H9 (cell line): ENCODE measurements around the gene ROPN1. TPM values are rescaled to one million over a fixed set of nuclear protein-coding genes. Genes with fewer than 3 reads are reported as not detected.

Experiments
- DNase-seq: peaks from one replicate; pipeline ENCODE4 v3.0.0-alpha.2; 2017
- H2AFZ ChIP-seq: one replicate; pipeline ENCODE4 v1.6.1; 2013; ENCODE audit warnings: mild to moderate bottlenecking, low read length, control low read depth, moderate library complexity
- H2AK5ac ChIP-seq: 2 replicates; pipeline ENCODE4 v1.6.1; 2013; ENCODE audit warnings: low read length, control low read depth, mixed read lengths; ENCODE audit not compliant: insufficient read length
- H2BK120ac ChIP-seq: one replicate; pipeline ENCODE4 v1.6.1; 2013; ENCODE audit warnings: low read depth, mild to moderate bottlenecking, low read length, control low read depth, inconsistent platforms; ENCODE audit not compliant: poor library complexity, severe bottlenecking
- H2BK12ac ChIP-seq: 2 replicates; pipeline ENCODE4 v1.6.1; 2013; ENCODE audit warnings: low read length, control low read depth, mixed read lengths, low read depth; ENCODE audit not compliant: insufficient read length
- H2BK15ac ChIP-seq: 2 replicates; pipeline ENCODE4 v1.6.1; 2013; ENCODE audit warnings: low read depth, low read length, control low read depth
- H2BK20ac ChIP-seq: one replicate; pipeline ENCODE4 v1.6.1; 2013; ENCODE audit warnings: low read depth, mild to moderate bottlenecking, low read length, control low read depth, inconsistent platforms; ENCODE audit not compliant: poor library complexity, severe bottlenecking
- H2BK5ac ChIP-seq: 2 replicates; pipeline ENCODE4 v1.6.1; 2013; ENCODE audit warnings: low read length, control low read depth, mixed read lengths; ENCODE audit not compliant: insufficient read length
- H3K14ac ChIP-seq: 2 replicates; pipeline ENCODE4 v1.6.1; 2013; ENCODE audit warnings: low read length, control low read depth; ENCODE audit not compliant: insufficient read depth
- H3K18ac ChIP-seq: 2 replicates; pipeline ENCODE4 v1.6.1; 2013; ENCODE audit warnings: low read depth, mild to moderate bottlenecking, mixed read lengths, low read length, control low read depth; ENCODE audit not compliant: insufficient read length
- H3K23ac ChIP-seq: 2 replicates; pipeline ENCODE4 v1.6.1; 2013; ENCODE audit warnings: low read length, control low read depth, mixed read lengths, low read depth; ENCODE audit not compliant: insufficient read length
- H3K23me2 ChIP-seq: 2 replicates; pipeline ENCODE4 v1.6.1; 2013; ENCODE audit warnings: low read depth, mild to moderate bottlenecking, mixed read lengths, low read length, control low read depth; ENCODE audit not compliant: insufficient read length, poor library complexity, severe bottlenecking
- H3K27ac ChIP-seq: 2 replicates; pipeline ENCODE4 v1.5.1; 2013; ENCODE audit warnings: low read length, control low read depth, mixed read lengths, low read depth; ENCODE audit not compliant: insufficient read length
- H3K27me3 ChIP-seq: 2 replicates; pipeline ENCODE4 v1.6.1; 2013; ENCODE audit warnings: low read length, control low read depth, inconsistent platforms; ENCODE audit not compliant: insufficient read depth
- H3K4ac ChIP-seq: 2 replicates; pipeline ENCODE4 v1.6.1; 2013; ENCODE audit warnings: low read depth, mild to moderate bottlenecking, control low read depth, inconsistent platforms, low read length, moderate library complexity
- H3K4me1 ChIP-seq: 2 replicates; pipeline ENCODE4 v1.6.1; 2013; ENCODE audit warnings: low read length, control low read depth, inconsistent platforms; ENCODE audit not compliant: insufficient read depth
- H3K4me2 ChIP-seq: 2 replicates; pipeline ENCODE4 v1.6.1; 2013; ENCODE audit warnings: low read length, control low read depth, mixed read lengths; ENCODE audit not compliant: insufficient read length, insufficient read depth
- H3K56ac ChIP-seq: 2 replicates; pipeline ENCODE4 v1.6.1; 2013; ENCODE audit warnings: low read depth, mild to moderate bottlenecking, mixed read lengths, low read length, control low read depth; ENCODE audit not compliant: insufficient read length
- H3K79me1 ChIP-seq: 2 replicates; pipeline ENCODE4 v1.6.1; 2013; ENCODE audit warnings: low read depth, mild to moderate bottlenecking, moderate library complexity, low read length, control low read depth, inconsistent platforms; ENCODE audit not compliant: insufficient read depth, poor library complexity, severe bottlenecking
- H3K79me2 ChIP-seq: 2 replicates; pipeline ENCODE4 v1.6.1; 2013; ENCODE audit warnings: low read length, control low read depth, inconsistent platforms; ENCODE audit not compliant: insufficient read depth
- H3K9ac ChIP-seq: 2 replicates; pipeline ENCODE4 v1.6.1; 2013; ENCODE audit warnings: low read length, control low read depth, mixed read lengths; ENCODE audit not compliant: insufficient read length; ENCODE audit errors: extremely low read depth
- H3K9me3 ChIP-seq: one replicate; pipeline ENCODE4 v1.6.1; 2013; ENCODE audit warnings: low read depth, low read length, inconsistent platforms; ENCODE audit not compliant: control insufficient read depth
- H3T11ph ChIP-seq: one replicate; pipeline ENCODE4 v1.6.1; 2013; ENCODE audit warnings: mild to moderate bottlenecking, low read length, control low read depth, inconsistent platforms
- H4K20me1 ChIP-seq: one replicate; pipeline ENCODE4 v1.6.1; 2013; ENCODE audit not compliant: control insufficient read depth, insufficient read length, insufficient read depth
- H4K5ac ChIP-seq: 2 replicates; pipeline ENCODE4 v1.6.1; 2013; ENCODE audit warnings: low read depth, mild to moderate bottlenecking, mixed read lengths, low read length, control low read depth; ENCODE audit not compliant: insufficient read length
- H4K8ac ChIP-seq: replicated peaks from 2 replicates; pipeline ENCODE4 v1.6.1; 2013; ENCODE audit warnings: low read length, control low read depth, mixed read lengths, low read depth; ENCODE audit not compliant: insufficient read length
- H4K91ac ChIP-seq: 2 replicates; pipeline ENCODE4 v1.6.1; 2013; ENCODE audit warnings: low read depth, mild to moderate bottlenecking, moderate library complexity, mixed read lengths, low read length, control low read depth; ENCODE audit not compliant: insufficient read length
- H3K27ac Mint-ChIP-seq, 3 experiments: 2 replicates in 2 of 3; 3 replicates in 1 of 3; pipeline ENCODE4 v1.8.0; 2020 to 2021; ENCODE audit warnings: mixed read lengths in 3 of 3, mild to moderate bottlenecking in 1 of 3, moderate library complexity in 1 of 3
- H3K27me3 Mint-ChIP-seq: 2 replicates; pipeline ENCODE4 v1.8.0; 2021; ENCODE audit warnings: low read depth, mild to moderate bottlenecking, moderate library complexity, mixed read lengths
- H3K36me3 Mint-ChIP-seq, 3 experiments: 2 replicates in 2 of 3; 3 replicates in 1 of 3; pipeline ENCODE4 v1.8.0; 2020 to 2021; ENCODE audit warnings: low read depth in 3 of 3, mixed read lengths in 3 of 3; ENCODE audit not compliant: insufficient read depth in 1 of 3
- H3K4me1 Mint-ChIP-seq, 2 experiments: 2 replicates each; pipeline ENCODE4 v1.8.0; 2020; ENCODE audit warnings: mixed read lengths in 2 of 2
- H3K4me3 Mint-ChIP-seq, 2 experiments: 2 replicates in 1 of 2; 3 replicates in 1 of 2; pipeline ENCODE4 v1.8.0; 2020 to 2021; ENCODE audit warnings: mild to moderate bottlenecking in 2 of 2, mixed read lengths in 2 of 2, moderate library complexity in 1 of 2
- H3K9me3 Mint-ChIP-seq, 2 experiments: 2 replicates in 1 of 2; 3 replicates in 1 of 2; pipeline ENCODE4 v1.8.0; 2020; ENCODE audit warnings: mild to moderate bottlenecking in 2 of 2, mixed read lengths in 2 of 2, moderate library complexity in 1 of 2
- WGBS: extraction: QIAGEN DNeasy Blood & Tissue Kit; methylation state at CpG from one replicate; pipeline ENCODE4 v1.1.7; 2013; ENCODE audit warnings: missing lambda C conversion rate, low lambda C conversion rate, mixed read lengths; ENCODE audit not compliant: insufficient read length; ENCODE audit errors: extremely low coverage; 5-methylcytosine and 5-hydroxymethylcytosine counted together
- total RNA-seq: library from RNA; stranded (reverse); gene quantifications from 2 replicates; pipeline ENCODE4 v1.2.1, GENCODE V29; 2021
- TF ChIP-seq, protein P1 (sequence below): fragments of 200-600 bp; sonication (generic); conservative IDR thresholded peaks from 3 replicates; pipeline ENCODE4 v1.8.0; 2021; ENCODE audit warnings: antibody characterized with exemption, mild to moderate bottlenecking

The ROPN1 gene
- total RNA-seq, 1 experiment from 2014 or later: not detected

DNA sequence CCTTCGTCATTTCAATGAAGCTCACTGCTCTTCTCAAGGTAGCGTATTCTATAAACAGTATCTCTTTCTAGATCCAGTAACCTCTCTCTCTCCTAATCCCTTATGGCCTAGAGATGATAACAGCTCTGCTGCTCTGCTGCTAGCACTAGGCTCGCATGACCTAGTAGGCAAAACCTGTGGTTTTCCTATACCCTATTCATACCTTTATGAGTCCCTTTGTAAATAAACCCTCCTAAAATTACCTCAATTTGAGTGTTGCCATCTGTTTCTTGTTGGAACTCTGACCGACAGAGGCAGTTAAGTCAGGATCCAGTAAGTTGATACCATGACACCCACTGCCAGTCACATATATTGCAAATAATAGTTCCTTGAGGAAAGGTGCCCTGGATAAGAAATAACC lies 38.2 kb downstream of the ROPN1 start:
- no peak overlapping the region for H2BK20ac ChIP-seq

More for the DNA sequence above, 38.2 kb downstream of the ROPN1 start:
- Histone ChIP-seq H3K27ac (no peak overlapping the region), H4K20me1 (no peaks in the 10 kb centered on the region), H2AK5ac (no peak overlapping the region), H3K79me1 (no peaks in the 10 kb centered on the region), H3K9me3 (no peaks in the 10 kb centered on the region), H3T11ph (no peak overlapping the region), H4K5ac (no peak overlapping the region), H2BK12ac (no peak overlapping the region), H3K23me2 (no peaks in the 10 kb centered on the region), H2BK5ac (no peak overlapping the region), H3K9ac (no peak overlapping the region), H3K56ac (no peak overlapping the region), H4K8ac (no peak overlapping the region), H3K27me3 (no peaks in the 10 kb centered on the region), H3K4ac (no peak overlapping the region), H3K4me2 (no peak overlapping the region), H3K23ac (no peak overlapping the region), H2BK15ac (no peak overlapping the region), H2AFZ (no peak overlapping the region), H3K18ac (no peak overlapping the region), H3K14ac (no peak overlapping the region), H4K91ac (no peak overlapping the region), H3K79me2 (0 out of 2 replicates have a peak, but pooled peaks cover 2% of the 10 kb centered on the region), H3K4me1 (no peaks in the 10 kb centered on the region), H2BK120ac (no peak overlapping the region)
- Mint-ChIP-seq H3K27ac (no peak overlapping the region), H3K9me3 (no peaks in the 10 kb centered on the region), H3K4me1 (peaks cover 0 to 4% of the 10 kb centered on the region in 2 experiments; a peak in 1 of 4 replicates), H3K4me3 (no peak overlapping the region), H3K27me3 (no peaks in the 10 kb centered on the region), H3K36me3 (peaks cover 4 to 53% (median 50%) of the 10 kb centered on the region in 3 experiments; a peak in 5 of 7 replicates)
- TF ChIP-seq, protein P1, sequence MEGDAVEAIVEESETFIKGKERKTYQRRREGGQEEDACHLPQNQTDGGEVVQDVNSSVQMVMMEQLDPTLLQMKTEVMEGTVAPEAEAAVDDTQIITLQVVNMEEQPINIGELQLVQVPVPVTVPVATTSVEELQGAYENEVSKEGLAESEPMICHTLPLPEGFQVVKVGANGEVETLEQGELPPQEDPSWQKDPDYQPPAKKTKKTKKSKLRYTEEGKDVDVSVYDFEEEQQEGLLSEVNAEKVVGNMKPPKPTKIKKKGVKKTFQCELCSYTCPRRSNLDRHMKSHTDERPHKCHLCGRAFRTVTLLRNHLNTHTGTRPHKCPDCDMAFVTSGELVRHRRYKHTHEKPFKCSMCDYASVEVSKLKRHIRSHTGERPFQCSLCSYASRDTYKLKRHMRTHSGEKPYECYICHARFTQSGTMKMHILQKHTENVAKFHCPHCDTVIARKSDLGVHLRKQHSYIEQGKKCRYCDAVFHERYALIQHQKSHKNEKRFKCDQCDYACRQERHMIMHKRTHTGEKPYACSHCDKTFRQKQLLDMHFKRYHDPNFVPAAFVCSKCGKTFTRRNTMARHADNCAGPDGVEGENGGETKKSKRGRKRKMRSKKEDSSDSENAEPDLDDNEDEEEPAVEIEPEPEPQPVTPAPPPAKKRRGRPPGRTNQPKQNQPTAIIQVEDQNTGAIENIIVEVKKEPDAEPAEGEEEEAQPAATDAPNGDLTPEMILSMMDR: no peak
- WGBS: no CpG with 5 or more reads among the region's 4 CpGs
- no peak for DNase-seq
